Skeletal muscle satellite cell (primary cell): Measurements from ENCODE around the gene CEP295NL.

Experiments
- H3K27me3 ChIP-seq: 2 replicates; pipeline ENCODE4 v1.7.0; 2013; ENCODE audit warnings: low read length; ENCODE audit not compliant: control insufficient read depth, insufficient read depth
- H3K36me3 ChIP-seq: 2 replicates; pipeline ENCODE4 v1.7.0; 2013; ENCODE audit warnings: mild to moderate bottlenecking, control low read depth, low read length; ENCODE audit not compliant: insufficient read depth
- H3K4me1 ChIP-seq: 2 replicates; pipeline ENCODE4 v1.7.0; 2013; ENCODE audit warnings: low read length; ENCODE audit not compliant: control insufficient read depth, insufficient read depth
- H3K4me2 ChIP-seq: 2 replicates; pipeline ENCODE4 v1.7.0; 2013; ENCODE audit warnings: mild to moderate bottlenecking, low read length
- H3K4me3 ChIP-seq: 2 replicates; pipeline ENCODE4 v1.7.0; 2013; ENCODE audit warnings: low read length
- H3K9ac ChIP-seq: 2 replicates; pipeline ENCODE4 v1.7.0; 2013; ENCODE audit warnings: mild to moderate bottlenecking, low read depth, low read length, moderate library complexity
- H3K9me3 ChIP-seq: replicated peaks from 2 replicates; pipeline ENCODE4 v1.7.0; 2013; ENCODE audit warnings: mild to moderate bottlenecking, control low read depth, low read length

CEP295NL gene

GRCh38 chr17:78854508-78854907 is 48.5 kb downstream of the CEP295NL start:
- H3K4me2 ChIP-seq: no peak overlapping the region
- H3K9me3 ChIP-seq: no peaks in the 10 kb centered on the region
- H3K27me3 ChIP-seq: no peaks in the 10 kb centered on the region
- H3K4me3 ChIP-seq: no peak overlapping the region
- H3K9ac ChIP-seq: no peak overlapping the region
- peaks cover 47% of the 10 kb centered on the region for H3K36me3 ChIP-seq
- H3K4me1 ChIP-seq: no peaks in the 10 kb centered on the region

- H3K27me3 ChIP-seq: no peaks in the 10 kb centered on the region
- no peaks in the 10 kb centered on the region for H3K9me3 ChIP-seq
- H3K4me3 ChIP-seq: no peak overlapping the region
- H3K4me1 ChIP-seq: no peaks in the 10 kb centered on the region
- peaks cover 47% of the 10 kb centered on the region for H3K36me3 ChIP-seq
- H3K9ac ChIP-seq: no peak overlapping the region
- H3K4me2 ChIP-seq: no peak overlapping the region
Observed at GRCh38 chr17:78853926-78854394, 49.0 kb downstream of the CEP295NL start.

DNA sequence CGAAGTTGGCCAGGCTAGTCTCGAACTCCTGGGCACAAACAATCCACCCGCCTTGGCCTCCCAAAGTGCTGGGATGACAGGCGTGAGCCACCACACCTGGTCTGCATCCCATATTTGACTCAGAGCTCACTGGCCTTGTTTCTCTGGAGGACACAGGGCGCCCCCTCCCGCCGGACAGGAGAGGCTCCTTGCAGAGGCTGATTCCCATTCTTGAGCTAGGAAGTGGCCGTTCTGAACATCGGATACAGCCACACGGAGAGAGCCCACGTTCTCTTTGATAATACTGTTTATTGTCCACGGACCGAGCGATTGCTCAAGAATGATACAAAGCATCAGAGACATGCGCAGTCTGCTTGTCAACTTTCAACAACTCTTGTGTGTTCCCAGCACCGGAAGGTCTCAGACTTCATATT is 50.3 kb downstream of the CEP295NL start:
- Histone ChIP-seq H3K36me3 (peaks cover 47% of the 10 kb centered on the region), H3K9ac (no peak overlapping the region), H3K9me3 (no peaks in the 10 kb centered on the region), H3K4me3 (no peak overlapping the region), H3K4me2 (no peak overlapping the region), H3K27me3 (no peaks in the 10 kb centered on the region), H3K4me1 (no peaks in the 10 kb centered on the region)

GRCh38 chr17:78849026-78849425 is 54.0 kb downstream of the CEP295NL start:
- H3K9me3 ChIP-seq: no peaks in the 10 kb centered on the region
- no peak overlapping the region for H3K4me2 ChIP-seq
- H3K9ac ChIP-seq: no peak overlapping the region
- H3K27me3 ChIP-seq: no peaks in the 10 kb centered on the region
- H3K36me3 ChIP-seq: peaks cover 16% of the 10 kb centered on the region
- H3K4me1 ChIP-seq: no peaks in the 10 kb centered on the region
- H3K4me3 ChIP-seq: no peak overlapping the region

GRCh38 chr17:78847052-78847451 is 55.9 kb downstream of the CEP295NL start:
- no peaks in the 10 kb centered on the region for H3K36me3 ChIP-seq
- H3K4me3 ChIP-seq: no peak overlapping the region
- no peak overlapping the region for H3K9ac ChIP-seq
- no peaks in the 10 kb centered on the region for H3K9me3 ChIP-seq
- H3K27me3 ChIP-seq: no peaks in the 10 kb centered on the region
- H3K4me1 ChIP-seq: no peaks in the 10 kb centered on the region
- H3K4me2 ChIP-seq: no peak overlapping the region

- no peaks in the 10 kb centered on the region for H3K9me3 ChIP-seq
- no peak overlapping the region for H3K9ac ChIP-seq
- no peaks in the 10 kb centered on the region for H3K27me3 ChIP-seq
- H3K36me3 ChIP-seq: no peaks in the 10 kb centered on the region
- peaks cover 6% of the 10 kb centered on the region for H3K4me1 ChIP-seq
- no peak overlapping the region for H3K4me2 ChIP-seq
- no peak overlapping the region for H3K4me3 ChIP-seq
Observed at GRCh38 chr17:78844301-78845005, 58.5 kb downstream of the CEP295NL start.

GRCh38 chr17:78842881-78843565 is 60.0 kb downstream of the CEP295NL start:
- peaks cover 18% of the 10 kb centered on the region for H3K4me1 ChIP-seq
- no peak overlapping the region for H3K4me2 ChIP-seq
- no peaks in the 10 kb centered on the region for H3K36me3 ChIP-seq
- no peaks in the 10 kb centered on the region for H3K27me3 ChIP-seq
- H3K9me3 ChIP-seq: no peaks in the 10 kb centered on the region
- H3K4me3 ChIP-seq: no peak overlapping the region
- no peak overlapping the region for H3K9ac ChIP-seq

- Histone ChIP-seq H3K4me2 (peak within 1 kb of the TSS; percentile 96), H3K36me3 (peaks cover 20% of the 10 kb centered on the region), H3K4me3 (peak within 1 kb of the TSS; percentile 90), H3K27me3 (no peaks in the 10 kb centered on the region), H3K9me3 (no peaks in the 10 kb centered on the region), H3K9ac (peak within 1 kb of the TSS; percentile 98), H3K4me1 (peaks cover 25% of the 10 kb centered on the region)
Observed at GRCh38 chr17:78840780-78841611, 62.0 kb downstream of the CEP295NL start, which contains the start of gene USP36. TSS of gene USP36 (minus strand) at chr17:78840814. CDS start at chr17:78836363, 4,451 bp downstream.
